NB4 (cell line): ENCODE results near the gene CCDC9B.

Experiments used
- DNase-seq: peaks from one replicate; pipeline ENCODE4 v3.0.0; 2010; ENCODE audit warnings: low read depth
- H3K4me3 ChIP-seq: one replicate; pipeline ENCODE4 v1.5.1; 2011; ENCODE audit warnings: mild to moderate bottlenecking, low read depth, low read length, moderate library complexity
- MYC ChIP-seq: IDR thresholded peaks from 2 replicates; pipeline ENCODE4 v1.6.1; 2011; ENCODE audit warnings: low read depth, low read length
- POLR2A ChIP-seq: IDR thresholded peaks from 2 replicates; pipeline ENCODE4 v1.6.1; 2011; ENCODE audit warnings: mild to moderate bottlenecking; ENCODE audit not compliant: insufficient read length; ENCODE audit errors: extremely low read depth
- TF ChIP-seq, protein P1 (sequence below): IDR thresholded peaks from one replicate; pipeline ENCODE4 v1.5.1; 2012; ENCODE audit warnings: low read depth, low read length
- TF ChIP-seq, protein P2 (sequence below): IDR thresholded peaks from 2 replicates; pipeline ENCODE4 v1.6.1; 2011; ENCODE audit warnings: low read depth, low read length

Gene CCDC9B

DNA sequence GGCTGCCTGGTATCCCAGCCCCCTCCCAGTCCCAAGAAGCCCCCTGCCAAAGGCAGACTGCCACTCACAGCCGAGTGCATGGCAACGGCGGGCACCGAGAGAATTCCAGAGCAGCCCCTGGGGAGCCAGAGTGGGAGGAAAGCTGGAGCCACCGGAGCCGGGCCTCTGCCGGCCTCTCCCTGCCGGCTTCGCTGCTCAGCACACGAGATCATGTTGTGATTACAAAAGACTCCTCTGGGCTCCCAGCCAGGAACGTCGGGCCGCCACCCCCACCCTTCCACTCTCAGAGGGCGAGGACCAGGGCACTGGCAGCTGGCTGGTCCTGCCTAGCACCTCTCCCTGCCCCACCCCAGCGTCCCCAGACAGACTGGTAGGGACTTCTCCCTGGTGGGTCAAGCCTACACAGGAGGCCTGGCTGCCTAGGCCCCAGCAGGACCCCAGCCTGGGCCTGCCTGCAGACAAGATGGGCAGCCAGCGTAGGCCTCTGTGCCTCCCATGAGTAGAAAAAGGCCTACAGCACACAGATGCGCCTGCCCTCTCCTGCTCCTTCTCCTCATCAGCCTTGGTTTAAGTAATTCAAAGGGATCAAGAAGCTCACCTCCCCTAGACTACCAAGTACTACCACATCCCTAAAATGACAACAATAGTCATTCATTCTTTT is at the start of gene CCDC9B:
Gene CCDC9B, minus strand, starts transcription at position 200 of the 661 bp plus-strand sequence. Its CDS starts 120 bp downstream, at position 80.
- no peak for DNase-seq
- TF ChIP-seq, protein P1, sequence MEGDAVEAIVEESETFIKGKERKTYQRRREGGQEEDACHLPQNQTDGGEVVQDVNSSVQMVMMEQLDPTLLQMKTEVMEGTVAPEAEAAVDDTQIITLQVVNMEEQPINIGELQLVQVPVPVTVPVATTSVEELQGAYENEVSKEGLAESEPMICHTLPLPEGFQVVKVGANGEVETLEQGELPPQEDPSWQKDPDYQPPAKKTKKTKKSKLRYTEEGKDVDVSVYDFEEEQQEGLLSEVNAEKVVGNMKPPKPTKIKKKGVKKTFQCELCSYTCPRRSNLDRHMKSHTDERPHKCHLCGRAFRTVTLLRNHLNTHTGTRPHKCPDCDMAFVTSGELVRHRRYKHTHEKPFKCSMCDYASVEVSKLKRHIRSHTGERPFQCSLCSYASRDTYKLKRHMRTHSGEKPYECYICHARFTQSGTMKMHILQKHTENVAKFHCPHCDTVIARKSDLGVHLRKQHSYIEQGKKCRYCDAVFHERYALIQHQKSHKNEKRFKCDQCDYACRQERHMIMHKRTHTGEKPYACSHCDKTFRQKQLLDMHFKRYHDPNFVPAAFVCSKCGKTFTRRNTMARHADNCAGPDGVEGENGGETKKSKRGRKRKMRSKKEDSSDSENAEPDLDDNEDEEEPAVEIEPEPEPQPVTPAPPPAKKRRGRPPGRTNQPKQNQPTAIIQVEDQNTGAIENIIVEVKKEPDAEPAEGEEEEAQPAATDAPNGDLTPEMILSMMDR: no peak
- TF ChIP-seq, protein P2, sequence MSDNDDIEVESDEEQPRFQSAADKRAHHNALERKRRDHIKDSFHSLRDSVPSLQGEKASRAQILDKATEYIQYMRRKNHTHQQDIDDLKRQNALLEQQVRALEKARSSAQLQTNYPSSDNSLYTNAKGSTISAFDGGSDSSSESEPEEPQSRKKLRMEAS: no peak
- TF ChIP-seq MYC (no peak), POLR2A (no peak)
- H3K4me3 ChIP-seq: no peak within 1 kb of the TSS

DNA sequence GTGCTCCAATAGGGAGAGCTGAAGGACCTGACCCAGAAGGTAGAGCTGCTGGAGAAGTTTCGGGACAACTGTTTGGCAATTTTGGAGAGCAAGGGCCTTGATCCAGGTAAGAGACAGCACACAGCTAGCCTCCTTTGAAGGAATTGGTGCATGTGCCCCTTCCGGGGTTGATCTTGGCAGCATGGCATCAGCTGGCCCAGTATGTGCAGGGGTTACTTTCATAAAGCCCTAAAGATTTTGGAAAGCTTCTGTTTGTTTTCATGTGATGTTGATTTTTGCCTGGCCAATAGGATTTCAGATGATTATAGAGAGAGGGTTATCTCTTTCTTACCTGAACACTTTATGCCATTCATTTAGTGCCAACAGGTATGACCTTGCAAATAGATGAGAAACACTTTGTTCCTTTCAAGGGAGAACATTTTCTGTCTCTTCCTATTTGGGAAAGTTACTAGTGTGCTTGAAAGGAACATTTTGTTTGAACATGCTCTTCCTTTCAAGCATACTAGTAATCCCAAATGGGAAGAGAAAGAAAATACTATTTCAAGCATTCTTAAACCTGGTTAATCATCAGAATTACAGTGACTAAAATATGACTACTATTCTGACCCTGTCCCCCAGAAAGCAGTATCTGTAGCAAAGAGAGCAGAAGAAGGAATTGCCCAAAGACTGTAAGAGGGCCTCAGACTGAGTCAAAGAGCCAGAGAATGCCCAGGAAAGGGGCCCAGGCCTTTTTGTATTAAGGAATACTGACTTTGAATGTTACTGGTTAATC is 49.3 kb upstream of the CCDC9B start:
- TF ChIP-seq, protein P2: no peak
- TF ChIP-seq POLR2A (no peak), MYC (no peak)
- TF ChIP-seq, protein P1: no peak
- no peak overlapping the region for H3K4me3 ChIP-seq
- no peak for DNase-seq

DNA sequence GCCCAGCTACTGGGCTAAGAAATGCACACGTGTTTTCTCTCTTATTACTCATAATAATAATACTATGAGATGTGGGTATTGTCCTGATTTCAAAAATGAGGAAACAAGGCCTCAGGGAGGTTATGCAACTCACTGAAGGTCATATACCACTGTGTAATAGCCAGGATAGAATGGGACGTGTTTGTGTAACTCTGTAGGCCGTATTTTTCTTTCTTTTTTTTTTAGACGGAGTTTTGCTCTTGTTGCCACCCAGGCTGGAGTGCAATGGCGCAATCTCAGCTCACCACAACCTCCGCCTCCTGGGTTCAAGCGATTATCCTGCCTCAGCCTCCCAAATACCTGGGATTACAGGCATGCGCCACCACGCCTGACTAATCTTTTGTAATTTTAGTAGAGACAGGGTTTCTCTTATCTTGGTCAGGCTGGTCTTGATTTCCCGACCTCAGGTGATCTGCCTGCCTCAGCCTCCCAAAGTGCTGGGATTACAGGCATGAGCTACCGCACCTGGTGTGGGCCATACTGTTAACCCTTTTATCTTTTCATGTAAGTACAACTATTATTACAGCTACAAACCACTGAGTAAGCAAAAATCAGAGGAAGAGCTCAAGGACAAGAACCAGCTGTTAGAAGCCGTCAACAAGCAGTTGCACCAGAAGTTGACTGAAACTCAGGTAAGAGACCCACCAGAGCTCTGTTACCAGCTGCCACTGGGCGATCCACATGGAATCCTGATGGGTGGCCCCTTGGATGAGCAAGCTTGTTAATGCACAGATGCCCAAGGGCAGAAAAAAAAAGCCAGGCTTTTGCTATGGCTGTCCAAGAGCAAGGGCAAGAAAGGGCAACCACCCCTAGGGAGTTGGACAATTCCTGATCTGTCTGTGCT is 48.4 kb upstream of the CCDC9B start:
- TF ChIP-seq POLR2A (no peak), MYC (peak; percentile 46; the same call in 1 of the 2 replicates)
- no peak overlapping the region for H3K4me3 ChIP-seq
- DNase-seq: peak; percentile 86

DNA sequence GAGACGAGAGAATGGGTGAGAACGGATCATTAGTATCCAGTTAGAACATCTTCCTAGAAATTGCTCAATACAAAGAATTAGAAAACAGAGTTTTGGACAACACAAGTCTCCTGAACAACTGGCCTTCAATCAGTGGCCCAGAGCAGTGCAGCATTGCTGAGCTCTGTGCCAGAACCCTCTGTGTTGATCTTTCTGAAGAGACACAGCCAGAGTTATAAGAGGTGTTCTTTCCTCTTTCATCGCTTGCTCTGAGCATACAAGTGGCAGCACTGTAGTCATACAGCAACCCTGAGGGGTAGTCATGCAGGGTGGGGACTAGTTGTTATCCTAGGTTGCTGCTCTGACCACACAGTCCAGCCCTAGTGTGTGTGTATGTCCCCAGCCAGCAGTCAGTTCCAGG is 45.7 kb upstream of the CCDC9B start:
- TF ChIP-seq POLR2A: no peak
- TF ChIP-seq, protein P2: no peak
- no peak for DNase-seq
- no peak overlapping the region for H3K4me3 ChIP-seq

DNA sequence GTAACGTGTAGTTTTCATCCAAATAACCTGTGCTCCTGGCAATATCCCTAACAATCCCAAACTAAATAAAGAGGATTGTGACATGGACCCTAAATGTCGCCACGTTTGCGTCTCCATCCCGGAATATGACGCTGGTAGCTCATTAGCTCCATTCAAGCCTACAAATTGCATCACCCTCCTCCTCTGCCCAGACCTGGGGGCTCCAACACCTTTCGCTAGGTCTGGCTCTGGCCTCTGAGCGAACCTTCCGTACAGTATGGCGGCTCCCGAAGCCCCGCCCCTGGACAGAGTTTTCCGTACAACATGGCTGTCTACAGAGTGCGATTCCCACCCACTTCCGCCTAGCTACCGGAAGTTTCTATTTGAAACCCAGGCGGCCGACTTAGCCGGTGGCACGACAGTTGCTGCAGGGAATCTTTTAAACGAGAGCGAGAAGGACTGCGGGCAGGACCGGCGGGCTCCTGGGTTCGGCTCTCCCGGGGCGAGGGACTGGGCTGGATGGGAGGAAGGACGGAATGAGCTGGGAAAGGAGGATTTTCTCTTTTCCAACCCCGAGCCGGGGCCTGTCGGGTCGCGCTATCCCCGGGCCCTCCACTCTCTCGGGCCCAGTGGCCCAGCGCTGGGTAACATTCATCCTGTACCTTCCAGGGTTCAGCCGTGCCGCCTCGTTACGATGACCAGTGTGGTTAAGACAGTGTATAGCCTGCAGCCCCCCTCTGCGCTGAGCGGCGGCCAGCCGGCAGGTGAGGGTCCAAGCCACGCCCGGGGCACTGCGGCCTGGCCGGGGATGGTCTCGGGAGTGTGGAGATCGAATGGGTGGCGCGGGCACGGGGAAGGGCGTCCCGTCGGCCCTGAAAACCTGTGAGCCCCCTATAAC is 42.1 kb upstream of the CCDC9B start, which contains the start of gene KNSTRN:
Gene KNSTRN, plus strand, starts transcription at position 142 of the 877 bp plus-strand sequence. Its CDS starts 115 bp downstream, at position 257.
- TF ChIP-seq MYC (peak; percentile 26; the same call in 1 of the 2 replicates), POLR2A (peak; percentile 68)
- TF ChIP-seq, protein P2: peak; percentile 38
- TF ChIP-seq, protein P1: no peak
- peak within 1 kb of the TSS; percentile 95 for H3K4me3 ChIP-seq
- peak; percentile 93 for DNase-seq

DNA sequence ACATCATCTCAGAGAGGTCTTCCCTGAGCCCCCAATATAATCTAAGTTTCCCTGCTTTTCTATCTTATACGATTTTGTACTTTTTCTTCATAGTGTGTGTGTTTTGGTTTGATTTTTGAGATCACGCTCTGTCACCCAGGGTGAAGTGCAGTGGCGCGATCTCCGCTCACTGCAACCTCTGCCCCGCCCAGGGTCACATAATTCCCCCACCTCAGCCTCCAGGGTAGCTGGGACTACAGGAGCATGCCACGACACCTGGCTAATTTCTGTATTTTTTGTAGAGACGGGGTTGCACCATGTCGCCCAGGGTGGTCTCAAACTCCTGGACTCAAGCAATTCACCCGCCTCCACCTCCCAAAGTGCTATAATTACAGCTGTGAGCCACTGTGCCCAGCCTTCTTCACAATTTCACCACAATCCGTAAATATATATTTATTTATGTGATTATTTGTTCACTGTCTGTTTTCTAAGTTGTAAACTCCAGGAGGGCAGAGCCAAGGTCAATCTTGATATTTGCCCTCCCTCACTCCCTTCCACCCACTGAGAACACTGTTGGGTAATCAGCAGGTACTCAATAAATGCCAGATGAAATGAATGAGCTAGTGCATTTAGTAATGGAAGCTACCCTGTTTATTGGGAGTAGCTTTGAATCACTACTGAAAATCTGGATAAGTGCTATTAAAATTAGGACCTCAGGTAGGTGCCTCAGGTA is 41.2 kb upstream of the CCDC9B start:
- TF ChIP-seq, protein P2: no peak
- no peak for TF ChIP-seq POLR2A
- TF ChIP-seq MYC: no peak
- TF ChIP-seq, protein P1: no peak
- H3K4me3 ChIP-seq: no peak overlapping the region
- no peak for DNase-seq
